ENCODE results near the gene UPK3BL2. TPM values are rescaled to one million over a fixed set of nuclear protein-coding genes. Genes with fewer than 3 reads are reported as not detected.
"Not testable (repeated sequence)": the region's sequence is repeated elsewhere in the genome, so short reads cannot be mapped to it uniquely, and the experiment has no call there.

UPK3BL2 gene
- total RNA-seq, 1 donor from 2014 or later, result 4.0 TPM

DNA sequence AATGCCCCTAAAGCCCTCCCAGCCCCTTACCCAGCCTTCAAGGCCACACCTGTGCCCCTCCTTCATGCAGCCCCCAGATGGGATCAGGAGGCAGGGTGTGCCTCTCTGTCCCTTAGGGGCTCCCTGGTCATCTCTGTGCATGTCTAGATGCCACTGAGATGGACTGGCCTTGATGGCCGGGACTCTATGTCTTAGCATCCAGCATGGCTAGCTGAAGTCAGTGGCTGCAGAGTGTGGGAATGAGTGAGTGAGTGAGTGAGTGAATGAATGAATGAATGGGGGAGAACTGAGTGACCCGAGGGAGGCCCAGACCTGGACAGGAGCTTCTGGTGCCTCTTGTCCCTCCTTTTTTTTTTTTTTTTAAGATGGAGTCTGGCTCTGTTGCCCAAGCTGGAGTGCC, 11.4 kb downstream of the UPK3BL2 start:
- not testable (repeated sequence) for DNase-seq (ENCODE audit: low read depth)

DNA sequence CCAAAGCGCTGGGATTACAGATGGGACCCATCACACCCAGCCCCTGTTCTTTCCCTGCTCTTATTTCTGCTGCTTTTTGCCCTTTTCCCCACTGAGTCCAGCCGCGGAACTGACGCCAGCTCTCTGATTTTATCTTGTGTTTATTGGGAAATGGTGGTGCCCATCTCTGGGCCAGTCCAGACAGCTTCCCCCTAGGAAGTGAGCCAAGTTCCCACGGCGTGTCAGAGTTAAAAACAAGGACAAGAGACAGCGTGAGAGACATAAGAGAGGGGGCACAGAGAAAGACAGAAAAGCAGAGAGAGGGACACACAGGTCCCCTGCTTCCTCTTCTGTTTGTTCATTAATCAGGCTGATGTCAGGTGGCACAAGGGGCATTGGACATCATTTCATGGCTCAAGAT, 11.9 kb downstream of the UPK3BL2 start:
- DNase-seq (ENCODE audit: low read depth), result not testable (repeated sequence)

DNA sequence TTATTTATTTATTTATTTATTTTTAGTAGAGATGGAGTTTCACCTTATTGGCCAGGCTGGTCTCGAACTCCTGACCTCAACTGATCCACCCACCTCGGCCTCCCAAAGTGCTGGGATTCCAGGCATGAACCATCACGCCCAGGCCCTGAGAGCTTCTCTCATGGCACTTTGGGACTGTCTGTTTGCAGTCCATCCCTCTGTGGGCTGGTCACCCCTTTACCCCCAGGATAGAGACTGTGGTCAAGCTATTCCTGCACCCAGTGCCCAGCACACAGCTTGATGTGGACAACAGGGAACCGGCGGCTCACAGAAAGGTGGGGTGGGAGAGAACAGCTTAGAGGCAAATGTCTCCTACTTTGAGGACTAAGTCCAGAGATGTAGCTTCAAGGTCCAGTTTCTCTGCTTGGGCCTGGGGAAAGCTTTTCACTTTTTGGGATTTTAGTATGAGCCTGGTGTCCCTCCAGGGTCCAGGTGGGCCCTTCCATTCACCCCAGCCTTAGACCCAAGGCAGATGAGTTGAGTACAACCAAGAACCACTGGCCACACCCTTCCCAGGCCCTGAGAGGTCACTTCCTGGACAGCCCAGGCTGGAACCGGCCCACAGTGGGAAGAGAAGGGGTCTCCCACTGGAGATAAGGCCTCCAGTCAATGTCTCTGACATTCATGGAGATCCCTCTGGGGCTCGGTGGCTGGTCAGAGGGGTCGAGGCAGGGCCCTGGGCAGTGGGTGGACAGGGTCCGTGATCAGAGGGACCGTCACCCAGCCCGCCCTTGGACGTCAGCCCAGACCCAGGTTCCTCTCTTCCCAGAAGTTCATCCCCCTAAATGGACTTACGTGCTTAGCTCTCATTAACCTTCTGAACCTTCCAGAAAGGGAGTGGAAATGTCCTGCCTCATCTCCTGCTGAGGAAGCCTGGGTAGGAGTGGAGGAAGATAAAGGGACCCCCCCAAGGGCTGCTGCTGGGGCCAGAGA, 15.4 kb downstream of the UPK3BL2 start:
- not testable (repeated sequence) for DNase-seq (ENCODE audit: low read depth)

DNA sequence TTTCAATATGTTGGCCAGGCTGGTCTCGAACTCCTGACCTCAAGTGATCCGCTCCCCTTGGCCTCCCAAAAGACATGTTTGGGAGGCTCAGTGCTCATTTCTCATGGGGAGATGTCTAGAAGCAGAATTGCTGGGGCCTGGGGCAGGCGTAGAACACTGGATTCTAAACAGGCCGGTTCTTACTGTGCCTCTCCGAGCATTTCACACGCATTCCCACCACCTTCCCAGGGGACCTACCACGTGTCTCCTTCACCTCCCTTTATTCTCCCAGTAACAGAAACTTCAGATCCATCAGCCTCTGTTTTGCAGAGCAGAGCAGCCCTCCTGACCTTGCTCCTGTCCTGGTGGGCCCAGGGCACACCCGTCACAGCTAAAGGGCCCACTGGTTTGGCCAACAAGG, 16.3 kb downstream of the UPK3BL2 start:
- not testable (repeated sequence) for DNase-seq (ENCODE audit: low read depth)

DNA sequence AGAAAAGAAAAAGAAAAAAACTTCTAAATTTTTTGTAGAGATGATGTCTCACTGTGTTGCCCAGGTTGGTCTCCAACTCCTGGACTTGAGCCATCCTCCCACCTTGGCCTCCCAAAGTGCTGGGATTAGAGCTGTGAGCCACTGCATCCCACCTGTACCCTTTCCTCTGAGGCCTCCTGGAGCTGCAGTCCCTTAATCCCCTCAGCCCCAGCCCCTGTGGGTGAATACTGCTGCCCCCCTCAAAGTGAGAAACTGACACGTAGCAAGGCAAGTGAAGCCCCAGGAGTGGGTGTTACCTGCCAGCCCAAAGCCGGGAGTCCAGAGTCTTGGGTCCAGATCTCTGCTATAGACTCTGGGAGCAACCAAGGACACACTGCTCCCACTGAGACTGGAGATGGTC, 18.7 kb downstream of the UPK3BL2 start:
- DNase-seq (ENCODE audit: low read depth), result not testable (repeated sequence)

DNA sequence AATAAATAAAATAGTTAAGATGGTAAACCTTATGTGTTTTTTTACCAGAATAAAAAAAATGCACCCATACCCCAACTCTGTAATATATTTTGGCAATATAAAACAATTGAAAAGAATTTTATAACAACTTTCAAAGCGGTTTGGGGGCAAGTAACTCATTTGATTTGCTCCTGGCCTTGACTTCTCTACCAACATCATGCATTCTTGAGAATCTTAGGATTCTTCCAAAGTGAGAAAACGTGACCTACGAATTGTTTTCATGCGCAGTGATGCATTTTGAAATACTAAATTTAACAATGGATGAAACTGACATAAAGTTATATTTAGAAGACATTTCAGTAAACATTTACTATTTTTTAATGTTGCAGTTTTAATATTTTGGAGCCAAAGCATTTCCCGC, 22.7 kb downstream of the UPK3BL2 start:
- not testable (repeated sequence) for DNase-seq (ENCODE audit: low read depth)

DNA sequence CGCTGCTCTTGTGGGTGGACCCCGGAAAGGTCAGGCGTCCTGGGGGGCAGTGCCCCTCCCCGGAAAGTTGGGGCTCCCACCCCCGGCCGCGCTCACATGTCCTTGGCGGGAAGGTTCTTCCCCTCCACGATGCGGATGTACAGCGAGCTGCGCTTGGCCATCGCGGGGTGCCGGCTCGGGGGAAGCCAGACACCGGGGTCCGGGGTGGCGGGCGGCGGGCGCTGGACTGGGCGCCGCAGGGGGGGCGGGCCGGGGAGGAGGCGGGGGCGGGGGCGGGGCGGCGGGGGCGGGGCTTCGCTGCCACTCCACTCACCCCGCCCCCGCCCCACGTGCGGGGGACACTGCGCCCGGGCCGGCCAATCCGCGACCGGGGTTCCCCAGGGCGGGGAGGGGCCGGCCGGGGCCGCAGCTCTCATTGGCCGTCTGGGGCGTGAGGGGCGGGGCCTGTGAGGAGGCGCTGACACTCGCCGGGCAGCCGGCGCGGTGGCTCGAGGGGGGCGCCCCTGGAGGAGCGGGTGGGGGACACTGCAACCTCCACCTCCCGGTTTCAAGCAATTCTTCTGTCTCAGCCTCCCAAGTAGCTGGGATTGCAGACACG, 25.8 kb downstream of the UPK3BL2 start, which contains the start of gene RASA4B:
RASA4B (minus strand) TSS at position 228 of the 598 bp plus-strand sequence; CDS start at position 161, 67 bp downstream.
- peak; percentile 1 for DNase-seq (ENCODE audit: low read depth)

DNA sequence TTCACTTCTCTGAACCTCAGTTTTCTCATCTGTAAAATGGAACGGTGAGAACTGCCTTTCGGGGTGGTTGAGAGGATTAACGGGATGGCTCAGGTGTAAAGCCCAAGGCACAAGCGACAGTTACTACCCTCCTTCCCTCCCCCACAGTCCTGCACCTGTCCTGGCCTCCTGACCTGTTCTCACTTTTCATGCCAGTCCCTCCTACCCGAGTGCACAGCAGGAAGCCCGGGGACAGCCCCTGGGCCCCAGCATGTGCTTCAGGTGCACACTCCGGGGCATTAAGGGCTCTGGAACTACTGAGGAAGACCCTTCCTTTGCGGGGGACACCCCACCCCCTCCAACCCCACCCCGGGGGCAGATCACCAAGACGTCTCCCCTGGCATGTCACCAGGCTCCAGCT, 26.5 kb downstream of the UPK3BL2 start:
- DNase-seq (ENCODE audit: low read depth), result not testable (repeated sequence)

DNA sequence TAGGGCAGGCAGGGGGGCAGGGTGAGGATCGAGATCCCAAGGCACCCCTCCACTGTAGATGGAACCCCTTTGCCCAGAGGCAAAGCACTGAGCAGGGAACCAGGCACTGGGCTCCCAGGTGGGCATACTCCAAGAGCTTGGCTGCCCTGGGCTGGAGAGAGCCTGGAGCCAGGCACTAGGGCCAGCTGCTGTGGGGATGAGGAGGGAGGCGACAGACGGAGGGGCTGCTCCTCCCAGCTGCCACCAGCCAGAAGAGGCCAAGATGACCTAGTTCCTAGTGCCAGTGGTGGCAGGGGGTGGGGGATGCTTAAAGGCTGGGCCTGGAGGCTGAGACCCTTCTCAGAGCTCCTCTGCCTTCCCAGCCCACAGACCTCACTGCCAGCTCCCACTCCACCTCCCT, 27.6 kb downstream of the UPK3BL2 start:
- not testable (repeated sequence) for DNase-seq (ENCODE audit: low read depth)

DNA sequence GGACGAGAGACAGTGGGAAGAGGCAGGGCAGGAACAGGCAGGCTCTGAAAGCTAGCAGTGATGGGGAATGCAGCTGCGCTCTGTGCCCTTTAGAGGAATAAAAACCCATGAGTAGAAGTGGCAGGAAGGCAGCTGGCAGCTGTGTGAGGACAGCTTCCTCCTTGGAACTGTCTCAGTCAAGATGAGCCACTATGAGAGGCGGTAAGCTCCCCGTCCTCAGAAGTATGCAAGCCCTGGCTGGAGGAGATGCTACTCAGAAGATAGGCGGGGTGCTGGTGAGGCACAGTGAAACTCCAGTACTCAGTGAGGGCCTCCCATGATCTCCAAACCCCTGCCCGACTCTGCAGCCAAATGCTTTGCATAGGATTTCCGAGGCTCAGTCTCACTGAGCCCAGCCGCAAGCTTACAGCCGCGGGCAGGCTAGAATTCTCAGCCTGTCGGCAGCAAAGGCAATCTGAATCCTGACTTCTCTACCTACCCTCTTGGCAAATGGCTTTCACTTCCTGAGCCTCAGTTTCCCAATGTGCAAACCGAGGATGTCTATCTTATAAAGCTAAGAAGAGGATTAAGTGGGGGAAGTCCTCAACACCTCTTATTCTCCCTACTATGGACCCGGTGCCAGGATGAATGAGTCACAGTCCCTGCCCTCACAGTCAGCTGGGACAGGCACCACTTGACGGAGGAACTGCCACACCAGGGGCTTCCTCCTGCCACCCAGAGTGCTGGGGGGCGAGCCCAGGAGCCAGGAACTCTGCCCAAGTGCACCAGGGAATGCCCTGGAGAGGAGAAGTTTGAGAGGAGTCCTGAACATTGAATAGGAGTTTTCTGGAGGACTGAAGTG, 28.4 kb downstream of the UPK3BL2 start:
- DNase-seq (ENCODE audit: low read depth), result not testable (repeated sequence)

DNA sequence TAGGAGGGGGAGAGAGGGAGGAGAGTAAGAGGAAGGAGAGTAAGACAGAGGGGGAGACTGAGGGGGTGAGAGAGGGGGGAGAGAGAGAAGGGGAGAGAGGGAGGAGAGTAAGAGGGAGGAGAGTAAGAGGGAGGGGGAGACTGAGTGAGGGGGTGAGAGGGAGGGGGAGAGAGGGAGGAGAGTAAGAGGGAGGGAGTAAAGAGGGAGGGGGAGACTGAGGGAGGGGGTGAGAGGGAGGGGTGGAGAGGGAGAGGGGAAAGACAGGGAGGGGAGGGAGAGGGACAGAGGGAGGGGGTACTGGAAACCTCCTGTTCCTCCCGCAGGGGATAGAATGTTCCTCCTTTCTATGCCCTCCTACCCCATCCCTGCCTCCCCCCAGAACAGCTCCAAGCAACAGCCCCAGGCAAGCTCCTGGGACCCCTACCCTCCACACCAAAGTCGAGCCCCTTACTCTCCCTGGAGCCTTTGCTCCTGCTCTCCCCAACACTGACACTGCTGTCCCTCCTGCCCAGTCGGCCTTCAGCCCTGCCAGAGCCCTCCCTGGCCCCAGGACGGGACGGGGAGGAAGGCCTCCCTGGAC, 30.8 kb downstream of the UPK3BL2 start:
- peak; percentile 47 for DNase-seq (ENCODE audit: low read depth)

DNA sequence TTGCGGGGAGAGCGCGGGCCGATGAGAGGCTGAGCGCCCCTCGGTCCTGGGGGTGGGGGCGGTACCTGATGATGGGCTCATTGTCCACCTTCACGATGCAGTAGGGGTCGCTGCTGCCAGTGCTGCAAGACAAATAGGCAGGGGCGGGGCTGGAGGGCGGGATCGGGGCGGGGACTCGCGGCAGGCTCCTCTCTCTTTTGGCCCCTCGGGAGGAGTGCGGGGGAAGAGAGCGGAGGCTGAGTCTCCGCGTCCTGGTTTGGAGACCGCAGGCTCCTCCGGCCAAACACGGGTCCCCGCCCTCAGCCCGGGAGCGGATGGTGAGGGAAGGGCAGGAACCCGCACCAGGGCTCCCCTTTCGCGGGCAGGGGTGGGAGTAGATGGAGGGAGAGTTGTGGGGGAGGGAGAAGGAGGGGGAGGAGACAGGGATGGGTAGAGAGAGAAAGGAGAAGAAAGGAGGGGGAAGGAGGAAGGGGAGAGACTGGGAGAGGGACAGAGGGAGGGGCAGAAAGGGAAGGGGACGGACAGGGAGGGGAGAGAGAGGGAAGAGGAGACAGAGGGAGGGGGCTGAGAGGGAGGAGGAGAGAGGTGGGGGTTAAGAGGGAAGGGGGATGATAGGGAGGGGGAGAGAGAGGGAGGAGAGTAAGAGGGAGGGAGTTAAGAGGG, 31.5 kb downstream of the UPK3BL2 start:
- not testable (repeated sequence) for DNase-seq (ENCODE audit: low read depth)

DNA sequence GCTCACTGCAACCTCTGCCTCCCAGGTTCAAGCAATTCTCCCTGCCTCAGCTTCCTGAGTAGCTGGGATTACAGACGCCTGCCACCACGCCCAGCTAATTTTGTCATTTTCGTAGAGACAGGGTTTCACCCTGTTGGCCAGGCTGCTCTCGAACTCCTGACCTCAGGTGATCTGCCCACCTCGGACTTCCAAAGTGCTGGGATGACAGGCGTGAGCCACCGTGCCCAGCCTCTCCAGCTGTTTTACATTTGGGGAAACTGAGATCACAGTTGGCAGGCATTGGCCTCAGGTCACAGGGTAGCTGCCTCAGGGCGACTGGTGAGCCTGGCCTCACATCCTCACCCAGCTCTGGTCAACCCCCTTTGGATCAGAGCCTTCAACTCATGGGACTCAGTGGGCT, 32.9 kb downstream of the UPK3BL2 start:
- DNase-seq (ENCODE audit: low read depth), result not testable (repeated sequence)

DNA sequence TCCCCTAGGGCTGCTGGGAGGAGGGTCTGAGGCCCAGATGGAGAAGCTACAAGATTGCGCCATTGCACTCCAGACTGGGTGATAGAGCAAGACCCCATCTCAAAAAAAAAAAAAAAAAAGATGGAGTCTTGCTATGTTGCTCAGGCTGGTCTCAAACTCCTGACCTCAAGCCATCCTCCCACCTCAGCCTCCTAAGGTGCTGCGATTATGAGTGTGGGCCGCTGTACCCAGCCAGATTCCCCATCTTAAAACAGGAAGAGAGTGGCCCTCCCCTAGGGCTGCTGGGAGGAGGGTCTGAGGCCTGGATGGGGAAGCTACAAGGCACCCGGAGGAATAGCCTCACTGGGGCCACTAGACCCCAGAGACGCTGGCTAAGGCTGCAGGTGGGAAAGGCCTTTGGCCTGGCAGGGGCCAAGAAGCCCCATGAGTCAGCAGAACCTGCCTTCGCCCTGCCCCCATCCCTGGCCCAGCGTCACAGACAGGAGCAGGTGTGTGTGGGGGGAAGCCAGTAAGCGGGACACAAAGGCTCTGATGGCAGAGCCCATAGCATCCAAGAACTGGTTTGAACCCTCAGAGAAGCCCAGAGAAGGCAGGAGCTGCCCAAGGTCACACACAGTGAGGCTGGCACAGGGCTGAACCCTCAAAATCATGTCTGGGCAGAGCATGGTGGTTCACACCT, 35.9 kb downstream of the UPK3BL2 start:
- not testable (repeated sequence) for DNase-seq (ENCODE audit: low read depth)

DNA sequence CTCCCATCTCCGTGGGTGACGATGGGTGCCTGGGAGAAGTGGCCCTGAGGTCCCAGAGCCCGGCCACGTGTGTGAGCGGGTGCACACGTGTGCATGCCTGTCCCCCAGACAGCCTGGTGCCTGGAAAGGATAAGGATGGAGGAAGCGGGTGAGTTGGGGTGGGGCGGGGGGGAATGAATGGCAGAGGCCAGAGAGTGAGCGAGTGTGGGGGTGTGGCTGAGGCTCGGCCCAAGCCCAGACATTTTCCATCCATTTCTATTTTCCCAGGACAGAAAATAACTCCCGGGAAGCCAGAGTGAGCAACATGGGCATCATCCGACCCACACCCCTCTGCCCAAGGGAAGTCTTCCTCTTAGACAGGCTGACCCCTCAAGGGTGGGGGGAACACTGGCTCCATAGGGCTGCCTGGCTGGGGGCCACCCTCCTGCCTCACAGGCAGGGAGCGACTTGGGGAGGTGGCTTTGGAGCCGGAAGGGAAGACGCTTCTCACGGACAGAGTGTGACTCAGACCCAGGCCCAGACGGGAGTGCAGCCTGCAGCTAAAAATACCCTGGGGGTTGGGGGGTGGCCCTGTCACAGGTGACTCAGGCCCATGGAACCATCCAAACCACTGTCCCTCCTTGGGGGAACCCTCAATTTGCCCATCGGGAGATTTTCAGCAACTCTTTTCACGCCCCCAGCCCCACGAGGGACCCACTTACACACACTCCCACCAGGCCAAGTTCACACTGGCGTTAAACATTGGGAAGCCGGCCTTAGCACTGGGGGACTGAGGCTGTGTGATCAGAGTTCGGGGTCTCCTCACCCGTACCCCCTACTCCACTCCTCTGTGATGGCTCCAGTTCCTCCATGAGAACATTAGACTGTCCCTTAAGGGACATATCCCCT, 38.0 kb downstream of the UPK3BL2 start:
- not testable (repeated sequence) for DNase-seq (ENCODE audit: low read depth)

DNA sequence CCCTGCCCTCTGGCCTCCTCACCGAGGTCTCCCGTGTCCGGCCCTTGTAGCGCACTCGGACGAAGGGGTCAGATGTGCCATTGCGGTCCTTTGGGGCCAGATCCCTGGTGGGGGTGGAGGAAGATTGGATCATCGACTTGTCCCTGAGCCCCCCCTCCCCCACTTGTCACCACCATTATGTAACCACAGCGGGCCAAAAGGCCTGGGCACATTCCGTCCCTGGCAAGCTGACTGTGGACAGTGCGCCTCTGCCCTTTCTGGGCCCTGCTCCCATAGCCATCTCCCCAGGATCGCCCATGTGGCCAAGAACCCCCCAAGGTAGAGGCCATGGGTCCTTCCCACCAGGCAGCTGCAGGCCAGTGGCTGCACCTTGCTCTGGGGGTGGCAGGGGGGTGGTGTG, 40.4 kb downstream of the UPK3BL2 start:
- DNase-seq (ENCODE audit: low read depth), result not testable (repeated sequence)

DNA sequence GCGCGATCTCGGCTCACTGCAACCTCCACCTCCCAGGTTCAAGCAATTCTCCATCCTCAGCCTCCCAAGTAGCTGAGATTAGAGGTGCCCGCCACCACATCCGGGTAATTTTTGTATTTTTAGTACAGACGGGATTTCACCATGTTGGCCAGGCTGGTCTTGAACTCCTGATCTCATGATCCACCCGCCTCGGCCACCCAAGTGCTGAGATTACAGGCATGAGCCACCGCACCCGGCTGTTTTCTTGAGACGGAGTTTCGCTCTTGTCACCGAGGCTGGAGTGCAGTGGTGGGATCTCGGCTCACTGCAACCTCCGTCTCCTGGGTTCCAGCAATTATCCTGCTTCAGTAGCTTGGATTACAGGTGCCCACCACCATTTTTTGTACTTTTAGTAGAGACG, 45.2 kb downstream of the UPK3BL2 start:
- not testable (repeated sequence) for DNase-seq (ENCODE audit: low read depth)

DNA sequence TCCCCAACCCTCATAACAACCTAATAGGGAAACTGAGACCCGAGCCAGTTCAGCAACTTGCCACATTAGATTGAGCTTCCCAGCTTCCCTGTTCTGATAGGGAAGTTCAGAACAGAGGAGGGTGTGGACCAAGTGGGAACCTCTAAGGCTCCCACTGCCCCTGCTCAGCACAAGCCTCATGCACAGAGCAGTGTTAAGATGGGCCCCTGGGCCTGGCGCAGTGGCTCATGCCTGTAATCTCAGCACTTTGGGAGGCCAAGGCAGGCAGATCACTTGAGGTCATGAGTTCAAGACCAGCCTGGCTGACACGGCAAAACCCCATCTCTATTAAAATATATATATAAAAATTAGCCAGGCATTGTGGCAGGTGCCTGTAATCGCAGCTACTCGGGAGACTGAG, 46.2 kb downstream of the UPK3BL2 start:
- not testable (repeated sequence) for DNase-seq (ENCODE audit: low read depth)

DNA sequence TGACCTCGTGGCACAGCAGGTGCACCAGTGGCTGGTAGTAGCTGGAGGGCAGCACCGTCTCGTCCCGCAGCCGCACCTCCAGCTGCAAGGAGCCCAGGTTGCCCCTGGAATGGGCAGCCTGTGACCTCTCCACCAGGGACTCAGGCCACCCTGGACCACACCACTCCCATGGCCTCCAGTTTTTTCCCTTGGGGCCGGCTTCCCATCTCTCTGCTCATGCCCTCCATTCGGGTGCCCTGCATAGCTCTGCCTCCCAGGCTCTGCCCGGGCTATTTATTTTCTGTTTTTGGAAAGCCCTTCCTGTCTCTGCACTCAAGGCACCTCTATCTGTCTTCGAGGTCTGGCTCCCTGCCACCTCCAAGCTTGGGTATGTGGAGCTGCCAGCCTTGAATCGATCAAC, 46.6 kb downstream of the UPK3BL2 start:
- DNase-seq (ENCODE audit: low read depth), result peak; percentile 1
